Fibroblast of pulmonary artery (primary cell): Measurements from ENCODE around the gene UBE2J2.

ENCODE experiments used
- DNase-seq: peaks from one replicate; pipeline ENCODE4 v3.0.0-alpha.2; 2010; ENCODE audit warnings: low read depth
- H3K4me3 ChIP-seq: replicated peaks from 2 replicates; pipeline ENCODE4 v1.5.1; 2011; ENCODE audit warnings: low read depth, mild to moderate bottlenecking, control low read depth, low read length, moderate library complexity
- TF ChIP-seq, protein P1 (sequence below): IDR thresholded peaks from 2 replicates; pipeline ENCODE4 v1.5.1; 2011; ENCODE audit warnings: mild to moderate bottlenecking, control low read depth, low read length, inconsistent platforms; ENCODE audit errors: missing control alignments

UBE2J2 gene

DNA sequence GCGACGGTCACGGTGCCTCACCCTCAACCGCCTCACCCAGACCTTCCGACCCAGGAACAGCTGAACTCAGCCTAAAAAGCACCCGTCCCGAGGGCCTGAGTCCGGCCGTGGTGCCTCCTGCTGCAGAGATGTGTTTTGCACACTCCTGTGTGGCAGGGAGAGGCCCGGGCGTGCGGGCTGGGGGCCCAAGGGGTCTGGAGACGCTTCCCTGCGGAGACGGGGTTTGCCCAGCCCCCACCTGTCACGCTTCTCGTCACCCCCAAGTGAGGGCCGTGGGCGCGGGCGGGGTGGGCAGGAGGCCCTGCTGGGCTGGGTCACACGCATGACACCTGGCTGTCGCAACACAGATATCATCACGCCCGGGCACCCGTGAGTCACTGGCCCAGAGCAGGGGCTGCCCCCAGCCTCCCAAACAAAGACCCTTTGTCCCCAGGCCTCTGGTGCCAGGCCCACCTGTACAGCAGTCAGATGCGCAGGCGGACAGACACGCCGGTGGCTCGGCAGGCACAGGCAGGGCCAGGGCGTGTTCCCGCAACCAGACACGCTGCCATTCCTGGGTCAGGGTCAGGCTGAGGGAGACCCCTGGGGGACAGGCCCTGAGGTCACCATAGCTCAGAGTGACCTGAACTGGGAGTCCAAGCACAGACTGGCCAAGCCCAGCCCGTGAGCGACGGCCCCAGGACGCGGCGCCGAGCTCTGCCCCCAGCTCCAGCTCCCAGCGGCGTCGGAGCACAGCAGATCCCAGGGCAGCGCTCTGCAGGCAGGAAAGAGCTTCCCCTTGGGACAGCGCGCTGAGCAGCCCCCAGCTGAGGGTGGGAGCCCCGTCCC lies 35.6 kb downstream of the UBE2J2 start:
- no peak overlapping the region for H3K4me3 ChIP-seq
- no peak for DNase-seq
- TF ChIP-seq, protein P1, sequence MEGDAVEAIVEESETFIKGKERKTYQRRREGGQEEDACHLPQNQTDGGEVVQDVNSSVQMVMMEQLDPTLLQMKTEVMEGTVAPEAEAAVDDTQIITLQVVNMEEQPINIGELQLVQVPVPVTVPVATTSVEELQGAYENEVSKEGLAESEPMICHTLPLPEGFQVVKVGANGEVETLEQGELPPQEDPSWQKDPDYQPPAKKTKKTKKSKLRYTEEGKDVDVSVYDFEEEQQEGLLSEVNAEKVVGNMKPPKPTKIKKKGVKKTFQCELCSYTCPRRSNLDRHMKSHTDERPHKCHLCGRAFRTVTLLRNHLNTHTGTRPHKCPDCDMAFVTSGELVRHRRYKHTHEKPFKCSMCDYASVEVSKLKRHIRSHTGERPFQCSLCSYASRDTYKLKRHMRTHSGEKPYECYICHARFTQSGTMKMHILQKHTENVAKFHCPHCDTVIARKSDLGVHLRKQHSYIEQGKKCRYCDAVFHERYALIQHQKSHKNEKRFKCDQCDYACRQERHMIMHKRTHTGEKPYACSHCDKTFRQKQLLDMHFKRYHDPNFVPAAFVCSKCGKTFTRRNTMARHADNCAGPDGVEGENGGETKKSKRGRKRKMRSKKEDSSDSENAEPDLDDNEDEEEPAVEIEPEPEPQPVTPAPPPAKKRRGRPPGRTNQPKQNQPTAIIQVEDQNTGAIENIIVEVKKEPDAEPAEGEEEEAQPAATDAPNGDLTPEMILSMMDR, result no peak

DNA sequence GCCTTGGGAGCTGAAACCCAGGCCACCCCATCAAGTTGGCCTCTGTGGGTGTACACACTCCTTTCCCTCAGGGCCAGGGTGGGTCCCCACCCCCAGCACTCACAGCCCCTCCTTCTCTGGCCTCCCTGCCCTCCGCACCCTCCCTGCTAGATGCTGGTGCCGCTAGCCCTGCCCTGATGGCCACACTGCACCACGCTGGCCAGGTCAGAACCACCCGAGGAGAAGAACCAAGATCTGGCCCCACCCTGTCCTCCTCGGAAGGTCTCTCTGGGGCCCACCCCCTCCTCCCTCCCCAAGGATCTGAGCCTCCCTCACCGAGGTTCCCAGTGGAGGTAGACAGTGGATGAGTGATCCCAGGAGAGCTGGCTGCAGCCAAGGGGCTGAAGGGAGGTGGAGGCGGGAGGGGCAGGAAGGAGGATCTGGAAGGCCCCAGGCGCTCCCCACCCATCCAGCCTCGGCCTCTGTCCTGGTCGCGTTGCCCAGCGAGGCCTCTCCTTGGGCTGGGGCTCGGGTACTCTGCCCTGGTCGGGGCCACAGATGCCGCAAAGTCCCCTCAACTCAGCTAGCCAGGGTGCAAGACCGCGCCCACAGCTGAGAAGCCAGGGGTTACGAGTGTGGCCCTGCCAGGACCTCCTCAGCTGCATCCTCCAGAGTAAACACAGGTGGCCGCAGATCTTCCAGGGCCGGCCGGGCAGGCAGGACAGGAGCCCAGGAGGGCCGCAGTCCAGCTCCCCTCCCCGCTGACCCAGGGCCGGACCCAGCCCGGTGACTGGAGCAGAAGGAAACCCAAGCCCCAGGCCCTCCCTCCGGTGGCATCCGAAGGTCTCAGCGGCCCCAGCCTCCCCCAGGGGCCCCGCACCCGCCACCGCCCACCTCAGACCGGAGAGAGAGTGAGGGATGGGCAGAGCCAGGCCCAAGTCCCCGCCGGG lies 36.4 kb downstream of the UBE2J2 start:
- no peak overlapping the region for H3K4me3 ChIP-seq

DNA sequence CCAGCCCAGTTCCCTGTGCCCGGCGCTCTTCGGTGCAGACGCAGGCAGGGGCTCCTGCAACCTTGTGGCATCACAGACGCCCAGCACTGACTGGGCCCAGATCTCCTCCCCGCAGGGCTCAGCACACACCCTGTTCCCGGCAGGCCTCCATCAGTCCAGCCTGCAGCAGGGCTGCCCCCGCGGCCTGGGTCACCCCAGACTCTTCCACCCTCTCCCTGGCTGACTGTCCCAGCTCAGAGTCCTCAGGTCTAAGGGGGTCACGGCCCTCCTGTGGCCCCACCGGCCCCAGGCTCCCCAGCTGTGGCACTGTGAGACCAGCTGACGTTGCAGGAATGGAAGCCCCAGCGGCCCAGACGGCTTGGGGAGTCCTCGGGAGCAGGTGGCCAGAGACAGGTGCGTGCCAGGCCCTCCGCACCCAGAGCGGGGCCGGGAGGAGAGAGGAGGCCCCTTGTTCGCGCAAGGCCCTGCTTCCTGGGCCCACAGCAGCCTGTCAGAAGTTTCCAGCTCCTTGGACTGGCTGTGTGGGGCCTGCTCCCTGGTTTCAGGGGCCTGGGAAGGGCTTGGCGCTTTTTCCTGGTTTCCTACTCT lies 37.4 kb downstream of the UBE2J2 start:
- DNase-seq, result no peak
- TF ChIP-seq, protein P1, result no peak
- H3K4me3 ChIP-seq, result no peak overlapping the region

More for the DNA sequence above, 36.4 kb downstream of the UBE2J2 start:
- no peak for DNase-seq
- TF ChIP-seq, protein P1, result no peak

DNA sequence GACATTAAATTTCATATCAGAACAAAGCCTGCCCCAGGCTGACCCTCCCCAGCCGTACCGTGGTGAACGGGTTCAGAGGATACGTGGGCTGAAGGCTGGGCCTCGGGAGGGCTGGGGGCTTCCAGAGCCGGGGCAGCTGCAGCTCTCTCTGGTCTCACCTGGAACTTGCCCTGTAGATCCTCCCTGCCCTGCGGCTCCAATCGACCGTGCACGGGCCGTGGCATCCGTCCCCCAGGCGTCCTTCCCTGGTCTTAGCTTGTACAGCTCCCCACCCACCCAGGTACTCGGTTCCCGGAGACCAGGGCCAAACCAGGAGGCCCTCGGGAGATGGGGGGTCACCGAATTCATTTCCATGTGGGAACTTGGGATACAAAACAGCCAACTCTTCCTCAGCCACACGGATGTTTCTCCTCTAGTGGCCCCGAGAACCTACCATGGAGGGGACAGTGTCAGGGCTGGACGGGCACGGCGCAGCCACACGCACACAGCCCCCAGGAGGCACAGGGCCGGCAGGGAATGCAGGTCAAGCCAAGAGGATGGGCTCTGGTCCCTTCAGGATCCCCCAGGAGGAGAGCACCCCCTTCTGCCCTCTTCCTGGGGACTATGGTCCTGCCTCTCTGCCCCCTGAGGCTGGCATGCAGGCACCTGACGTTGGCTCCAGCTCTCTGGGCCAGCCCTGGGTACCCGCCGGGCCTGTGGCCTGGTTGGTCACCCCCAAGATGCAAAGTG lies 38.5 kb downstream of the UBE2J2 start:
- H3K4me3 ChIP-seq, result no peak overlapping the region
- no peak for DNase-seq
- TF ChIP-seq, protein P1, result no peak

DNA sequence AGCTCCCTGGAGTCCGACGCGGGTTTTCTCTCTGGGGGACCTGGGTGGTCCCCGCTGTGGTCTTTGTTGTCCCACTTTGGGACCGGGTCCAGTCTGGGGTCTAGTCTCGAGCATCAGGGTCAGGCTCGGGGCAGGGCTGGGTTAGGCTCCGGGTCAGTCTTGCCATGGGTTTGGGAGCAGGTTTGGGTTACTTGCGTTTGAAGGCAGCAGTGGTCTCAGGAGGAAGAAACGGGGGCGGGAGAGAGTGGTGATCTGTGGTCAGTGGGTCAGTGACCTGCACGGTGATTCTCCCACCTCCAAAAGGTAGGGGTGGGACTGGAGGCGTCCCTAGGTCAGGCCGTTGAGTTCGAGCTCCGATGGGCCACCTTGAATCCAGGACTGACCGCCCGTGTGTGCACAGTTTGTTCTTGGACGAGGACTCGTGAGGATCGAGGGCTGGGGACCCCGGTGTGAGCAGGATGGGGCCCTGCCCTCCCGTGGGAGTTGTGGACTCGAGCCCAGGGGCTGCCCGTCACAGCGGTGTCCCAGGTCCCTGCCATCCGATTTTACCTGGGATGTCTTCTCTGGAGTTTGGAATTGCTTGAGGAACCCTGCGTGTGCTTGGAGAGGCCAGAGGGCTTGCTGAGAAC lies 39.4 kb downstream of the UBE2J2 start:
- TF ChIP-seq, protein P1, result no peak
- H3K4me3 ChIP-seq, result no peak overlapping the region
- DNase-seq, result no peak

DNA sequence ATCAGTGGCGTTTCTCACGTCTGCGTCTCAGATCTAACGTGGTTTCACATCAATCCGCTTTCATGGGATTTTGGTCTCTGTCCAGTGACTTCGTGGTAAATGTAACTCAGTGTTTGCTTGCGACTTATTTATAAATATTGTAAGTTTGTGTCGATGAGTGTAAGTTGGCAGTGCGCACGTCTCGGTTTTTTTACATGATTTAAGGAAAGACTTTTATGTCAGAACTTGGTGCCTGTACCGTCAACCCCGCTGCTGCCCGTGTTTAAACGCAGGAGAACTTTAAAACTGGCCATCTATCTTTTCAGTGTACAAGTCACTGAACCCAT lies 40.1 kb downstream of the UBE2J2 start:
- TF ChIP-seq, protein P1, result no peak
- H3K4me3 ChIP-seq, result no peak overlapping the region
- no peak for DNase-seq
